CD4-positive, alpha-beta T cell treated with Interleukin-12 subunit alpha and Interleukin-12 subunit beta, for 1 hour (primary cell): ENCODE measurements around the gene PLA2G4B.

Experiments
- DNase-seq: peaks from one replicate; pipeline ENCODE4 v3.0.0-alpha.2; 2020

Gene PLA2G4B

DNA sequence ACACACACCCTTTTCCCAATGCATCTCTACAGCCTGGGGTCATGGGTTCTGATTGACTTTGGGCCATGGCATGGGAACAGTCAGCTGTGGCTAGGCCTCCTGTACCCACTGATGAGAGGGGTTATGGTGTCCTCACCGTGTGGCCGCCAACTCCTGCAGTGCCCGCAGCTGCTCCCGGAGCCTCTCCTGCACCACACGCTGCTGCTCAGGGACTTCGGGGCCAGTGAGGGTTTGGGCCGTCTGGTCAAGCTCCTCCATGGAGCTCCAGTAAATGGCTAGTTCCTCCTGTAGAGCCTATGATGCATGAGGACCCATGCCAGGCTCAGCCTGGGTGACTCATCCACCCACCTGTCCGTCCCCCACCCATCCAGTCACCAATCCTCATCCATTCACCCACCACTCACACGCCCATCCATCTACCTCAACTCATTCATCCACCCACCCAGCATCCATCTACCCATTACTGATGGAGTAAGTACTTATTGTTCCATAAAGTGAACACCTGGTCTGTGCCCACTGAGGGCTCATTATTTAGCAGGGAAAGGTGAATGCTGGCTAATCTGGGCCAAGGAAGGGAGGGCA lies 33.6 kb downstream of the PLA2G4B start:
- no peak for DNase-seq

DNA sequence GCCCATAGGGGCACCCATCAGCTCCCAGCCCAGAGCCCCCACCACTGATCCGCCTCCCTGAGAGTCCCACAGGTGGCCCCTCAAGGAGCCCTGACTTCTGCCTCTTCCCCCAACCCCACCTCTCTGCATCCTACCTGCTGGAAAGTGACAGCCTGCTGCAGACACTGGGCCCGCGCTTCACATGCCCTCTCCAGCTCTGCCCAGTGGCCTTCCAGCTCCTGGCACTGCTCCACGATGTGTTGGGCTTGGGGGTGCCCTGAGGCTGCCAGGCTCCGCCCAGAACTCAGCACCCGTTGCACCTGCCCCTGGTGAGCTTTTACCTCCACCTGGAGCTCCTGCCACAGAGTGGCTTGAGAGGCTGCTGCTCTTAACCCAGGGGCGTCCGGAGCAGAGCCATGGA lies 35.1 kb downstream of the PLA2G4B start:
- DNase-seq = no peak

DNA sequence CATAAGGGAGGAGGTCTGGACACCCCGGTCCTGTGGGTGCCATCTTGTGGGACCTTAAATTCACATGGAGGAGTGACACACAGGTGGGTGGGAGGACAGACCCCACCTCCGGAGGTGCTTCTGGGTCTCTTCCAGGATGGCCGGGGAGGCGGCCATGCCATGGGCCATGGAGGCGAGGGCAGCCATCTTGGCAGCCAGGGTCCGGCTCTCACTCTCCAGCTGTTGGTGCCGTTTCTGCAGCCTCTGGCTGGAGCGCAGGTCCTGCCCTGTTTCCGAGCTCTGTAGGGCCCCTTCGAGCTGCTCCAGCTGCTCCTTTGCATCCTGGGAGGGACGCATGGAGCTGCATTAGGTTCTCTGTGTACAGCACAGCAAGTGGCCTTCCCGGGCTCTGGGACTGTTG lies 36.1 kb downstream of the PLA2G4B start:
- no peak for DNase-seq

DNA sequence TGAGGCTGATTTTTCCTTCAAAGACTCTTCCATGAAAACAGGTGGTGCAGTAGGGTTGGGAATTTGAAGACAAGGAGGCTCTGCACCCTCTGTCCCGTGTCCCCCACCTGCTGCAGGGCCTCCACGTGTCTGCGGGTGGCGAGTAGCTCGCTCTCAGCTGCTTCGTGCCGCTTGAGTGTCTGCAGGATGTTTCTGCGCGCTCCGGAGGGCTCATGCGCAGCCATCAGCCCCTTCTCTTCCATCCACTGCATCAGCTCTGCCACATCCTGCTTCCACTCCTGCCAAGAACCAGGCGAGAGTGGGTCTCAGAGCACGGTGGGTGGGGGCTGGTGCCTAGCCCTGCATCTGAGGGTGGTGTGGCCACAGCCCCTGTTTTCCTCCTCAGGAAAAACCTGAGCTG lies 37.4 kb downstream of the PLA2G4B start:
- no peak for DNase-seq

DNA sequence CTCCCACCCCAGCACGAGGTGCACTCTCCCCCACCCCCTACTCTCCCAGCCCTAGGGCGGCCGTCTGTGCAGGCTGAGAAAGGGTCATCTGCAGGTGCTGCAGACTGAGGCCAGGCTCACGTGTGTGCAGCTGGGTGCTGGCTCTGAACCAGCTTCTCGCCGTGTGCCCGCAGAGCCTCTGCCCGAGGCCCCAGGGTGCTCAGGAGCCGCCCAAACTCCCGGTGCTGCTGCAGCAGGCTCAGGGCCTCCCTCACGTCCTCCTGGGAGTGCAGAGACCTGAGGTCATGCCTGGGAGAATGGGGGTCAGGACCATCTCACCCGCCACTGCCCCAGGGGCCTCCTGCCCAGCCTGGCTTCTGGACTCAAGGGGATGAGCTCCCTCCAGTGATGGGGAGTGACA lies 38.0 kb downstream of the PLA2G4B start:
- DNase-seq = no peak

DNA sequence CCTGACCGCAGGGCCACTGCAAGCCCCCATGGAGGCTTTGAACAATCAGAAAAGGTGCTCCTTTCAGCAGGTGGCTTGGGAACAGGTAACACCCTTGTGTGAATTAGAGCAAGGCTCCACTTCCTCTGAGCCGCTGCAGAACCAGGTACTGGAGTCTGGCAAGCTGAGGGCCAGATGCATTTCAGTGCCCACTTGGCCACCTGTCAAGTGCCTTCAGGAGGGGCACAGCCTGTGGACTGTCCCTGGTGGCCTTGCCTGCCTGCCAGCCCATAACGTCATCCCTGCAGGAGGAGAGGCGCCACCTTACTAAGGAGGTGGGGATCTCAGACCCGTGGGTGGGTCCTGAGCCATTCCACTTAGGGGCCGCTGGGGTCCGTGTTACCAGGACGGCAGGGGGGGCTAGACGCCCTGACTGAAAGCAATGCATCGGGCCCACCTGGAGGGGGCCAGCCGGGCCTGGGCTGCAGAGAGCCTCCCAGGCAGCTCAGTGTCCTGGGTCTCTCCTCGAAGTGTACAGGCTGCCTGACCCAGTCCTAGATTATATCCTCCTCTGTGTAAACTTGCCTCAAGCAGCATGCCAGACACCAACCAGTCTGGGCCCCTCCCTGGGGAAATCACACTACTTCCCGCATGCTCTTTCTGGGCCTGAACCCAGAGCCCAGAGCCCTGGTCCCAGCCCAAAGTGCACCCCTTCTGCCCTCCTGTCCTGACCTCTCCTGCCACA lies 39.1 kb downstream of the PLA2G4B start:
- no peak for DNase-seq

DNA sequence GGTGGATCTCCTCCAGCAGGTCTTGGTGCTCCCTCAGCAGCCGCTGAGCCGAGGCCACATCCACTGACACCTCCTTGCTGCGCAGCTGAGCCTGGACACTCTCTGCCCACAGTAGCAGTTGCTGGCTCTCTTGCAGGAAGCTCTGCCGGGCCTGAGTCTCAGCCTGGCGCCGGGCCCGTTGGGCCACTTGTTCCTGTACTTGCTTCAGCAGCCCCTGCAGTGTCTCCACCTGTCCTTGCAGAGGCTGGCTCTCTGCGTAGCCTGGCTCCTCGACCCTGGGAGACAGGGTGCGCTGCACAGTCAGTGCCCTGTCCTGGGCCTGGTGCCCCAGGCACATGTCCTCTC lies 39.7 kb downstream of the PLA2G4B start:
- DNase-seq = no peak

DNA sequence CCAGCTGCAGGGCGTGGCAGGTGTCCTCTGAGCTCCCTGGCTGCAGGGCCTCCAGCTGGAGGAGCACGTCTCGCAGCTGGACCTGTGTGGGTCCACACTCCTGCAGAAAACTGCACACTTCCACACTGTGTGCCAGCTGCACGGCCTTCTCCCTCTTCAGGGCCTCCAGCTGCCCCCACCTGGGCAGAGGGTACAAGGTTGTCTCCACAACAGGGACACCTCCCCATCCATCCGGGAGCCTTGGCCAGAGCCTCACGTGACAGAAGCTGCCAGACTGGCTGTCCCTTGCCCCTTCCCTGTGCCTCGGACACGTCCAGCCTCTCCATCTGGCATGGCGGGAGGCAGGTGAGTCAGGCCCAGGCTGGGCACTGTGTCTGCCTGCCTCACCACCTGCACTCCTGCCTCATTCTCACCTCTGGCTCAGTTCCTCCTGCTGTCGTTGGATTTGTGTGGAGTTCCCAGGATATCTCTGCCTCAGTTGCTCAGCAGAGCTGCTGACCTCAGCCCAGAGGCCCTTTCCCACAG lies 40.7 kb downstream of the PLA2G4B start:
- DNase-seq = no peak

DNA sequence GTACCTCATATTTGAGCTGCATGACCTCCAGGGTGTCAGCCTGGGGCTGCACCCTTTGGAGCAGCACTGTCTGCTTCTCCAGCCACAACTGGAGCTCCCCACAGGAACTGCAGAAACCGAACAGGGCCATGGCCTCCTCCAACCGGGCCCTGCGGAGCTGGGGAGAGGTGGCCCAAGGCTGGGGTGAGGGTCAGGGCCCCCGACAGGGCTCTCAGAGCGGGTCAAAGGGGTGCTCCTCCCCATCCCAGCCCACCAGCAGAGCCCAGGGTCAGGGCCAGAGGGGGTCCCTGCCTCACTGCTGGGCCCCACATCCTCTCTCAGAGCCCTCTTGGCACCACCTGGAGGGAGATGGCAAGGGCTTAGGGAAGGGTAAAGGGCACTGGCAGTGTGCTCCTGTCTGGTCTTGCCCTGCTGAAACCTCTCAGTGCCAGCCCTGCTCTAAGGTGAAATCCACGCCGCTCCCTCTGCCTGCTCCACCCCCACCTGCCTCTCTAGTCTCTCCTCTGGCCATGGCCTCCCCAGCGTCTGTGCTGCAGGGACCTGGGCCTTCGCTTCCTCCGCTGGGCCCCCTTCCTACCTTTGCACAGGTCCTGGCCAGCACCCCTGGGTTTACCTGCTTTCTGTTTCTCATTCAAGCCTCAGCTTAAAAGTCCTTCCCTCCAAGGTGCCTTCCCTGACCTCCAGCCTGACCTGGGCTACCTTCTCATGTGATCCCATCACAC lies 41.7 kb downstream of the PLA2G4B start:
- no peak for DNase-seq

DNA sequence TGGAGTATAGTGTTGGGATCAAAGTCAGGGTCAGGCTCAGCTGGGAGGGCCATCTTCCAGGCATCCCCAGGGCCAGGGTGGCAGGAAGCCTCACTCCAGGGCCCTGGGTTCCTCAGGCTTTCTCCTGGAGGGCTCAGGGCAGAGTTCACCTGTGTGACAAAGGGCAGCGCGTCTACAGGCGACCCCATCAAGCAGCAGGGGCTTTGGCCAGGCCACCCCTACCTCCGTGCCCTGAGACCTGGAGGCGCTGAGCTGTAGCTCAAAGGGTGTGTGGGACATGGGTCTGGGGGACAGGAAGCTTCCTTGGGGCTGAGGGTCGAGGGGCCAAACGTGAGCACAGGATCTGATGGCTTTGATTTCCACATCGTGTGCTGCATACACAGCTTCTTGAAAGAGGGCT lies 42.4 kb downstream of the PLA2G4B start:
- DNase-seq = no peak

DNA sequence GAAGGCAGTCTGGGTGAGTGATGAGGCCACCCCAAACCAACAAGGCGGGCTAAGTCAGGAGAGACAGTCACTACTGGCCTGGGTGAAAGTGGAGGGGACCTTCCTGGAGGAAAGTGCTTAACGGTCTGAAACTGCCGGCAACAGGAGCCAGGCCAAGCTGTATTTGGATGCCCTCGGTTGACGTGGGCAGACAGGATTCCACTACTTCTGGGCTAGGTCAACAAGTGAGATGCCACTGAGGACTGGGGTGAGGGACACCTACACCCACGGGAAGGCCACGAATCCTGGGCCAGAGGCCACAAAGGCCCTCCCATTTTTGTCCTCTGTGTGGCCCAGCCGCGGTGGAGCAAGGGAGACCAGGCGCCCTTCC lies 42.9 kb downstream of the PLA2G4B start:
- DNase-seq = no peak

DNA sequence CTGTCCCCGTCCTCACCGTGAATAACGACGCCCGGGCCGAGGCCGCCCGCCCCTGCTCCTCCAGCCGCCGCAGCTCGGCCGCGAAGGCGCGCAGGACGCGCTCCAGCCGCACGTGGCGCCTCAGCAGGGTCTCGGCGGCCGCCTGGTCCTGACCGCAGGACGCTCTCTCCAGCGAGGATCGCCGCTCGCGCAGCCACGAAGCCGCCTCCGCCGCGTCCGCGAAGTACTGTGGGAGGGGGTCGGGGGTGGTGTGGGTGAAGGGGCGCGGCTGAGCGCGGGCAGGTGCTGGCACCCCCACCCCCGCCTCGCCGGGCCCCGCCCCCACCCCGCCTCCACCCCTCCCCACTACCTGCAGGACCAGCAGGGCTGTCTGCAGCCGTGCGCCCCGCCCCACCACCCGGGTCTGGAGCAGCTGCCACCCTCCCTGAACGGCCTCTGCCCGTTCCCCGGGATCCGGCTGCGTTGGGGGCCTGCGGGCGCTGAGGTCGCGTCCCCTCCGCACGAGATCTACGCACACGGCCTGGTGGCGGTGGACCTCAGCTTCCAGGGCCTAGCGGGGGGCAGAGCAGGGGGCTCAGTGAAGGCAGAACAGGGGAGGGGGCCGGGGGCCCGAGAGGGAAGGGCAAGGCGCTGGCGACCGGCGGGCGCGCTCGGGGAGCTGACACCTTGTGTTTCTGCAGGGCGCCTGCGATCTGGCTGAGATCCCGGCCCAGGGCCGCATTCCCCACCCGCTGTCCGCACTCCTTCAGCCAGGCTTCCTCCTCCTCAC lies 43.5 kb downstream of the PLA2G4B start:
- DNase-seq = no peak

DNA sequence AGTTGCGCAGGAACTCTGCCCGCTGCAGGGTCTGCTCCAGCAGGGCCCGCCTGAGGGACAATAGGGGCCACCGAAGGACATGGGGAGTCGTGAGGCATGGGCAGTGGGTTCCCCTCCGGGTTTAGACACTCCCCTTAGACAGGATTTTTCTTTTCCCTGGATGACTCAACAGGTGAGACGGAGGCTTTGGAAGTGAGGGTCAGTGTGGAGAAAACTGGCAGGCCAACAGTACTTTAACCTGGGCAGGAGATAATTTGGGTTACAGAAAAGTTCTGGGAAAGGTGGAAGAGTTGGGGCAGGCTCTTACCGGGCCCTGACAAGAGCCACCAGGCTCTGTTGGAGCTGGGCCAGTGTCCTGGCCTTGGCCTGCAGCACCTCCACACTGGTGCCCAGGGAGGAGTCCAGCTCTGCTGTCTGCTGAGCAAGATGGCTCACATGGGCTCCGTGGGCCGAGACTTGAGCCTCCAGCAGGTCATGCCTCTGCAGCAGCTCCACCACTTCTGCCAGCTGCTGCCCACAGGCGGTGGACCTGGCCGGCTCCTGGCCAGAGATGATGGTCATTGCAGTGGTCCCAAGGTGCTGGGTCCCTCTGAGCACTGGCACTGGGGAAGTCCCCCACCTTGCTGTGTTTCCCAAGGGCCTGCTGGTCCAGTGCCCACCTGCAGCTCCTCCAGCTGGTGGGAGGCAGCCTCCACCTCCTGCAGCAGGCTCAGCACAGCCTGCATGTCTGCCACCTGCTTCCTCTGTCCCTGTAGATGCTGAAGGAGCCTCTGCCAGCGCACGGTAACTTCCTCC lies 44.2 kb downstream of the PLA2G4B start:
- DNase-seq = no peak

DNA sequence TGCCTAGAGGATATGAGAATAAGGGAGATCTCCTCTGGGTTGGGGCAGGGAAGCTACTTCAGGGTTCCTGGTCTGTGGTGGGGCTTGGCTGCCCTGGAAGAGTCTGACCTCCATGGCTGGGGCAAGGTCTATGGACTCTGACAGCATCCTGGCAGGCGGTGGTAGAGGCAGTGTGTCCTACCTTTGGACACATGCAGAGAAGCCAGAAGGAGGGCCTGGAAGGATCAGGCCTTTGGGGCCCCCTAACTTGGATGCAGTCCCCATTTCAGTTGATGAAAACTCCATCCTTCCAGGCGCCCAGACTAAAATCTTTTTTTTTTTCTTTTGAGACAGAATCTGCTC lies 44.8 kb downstream of the PLA2G4B start:
- DNase-seq = no peak

DNA sequence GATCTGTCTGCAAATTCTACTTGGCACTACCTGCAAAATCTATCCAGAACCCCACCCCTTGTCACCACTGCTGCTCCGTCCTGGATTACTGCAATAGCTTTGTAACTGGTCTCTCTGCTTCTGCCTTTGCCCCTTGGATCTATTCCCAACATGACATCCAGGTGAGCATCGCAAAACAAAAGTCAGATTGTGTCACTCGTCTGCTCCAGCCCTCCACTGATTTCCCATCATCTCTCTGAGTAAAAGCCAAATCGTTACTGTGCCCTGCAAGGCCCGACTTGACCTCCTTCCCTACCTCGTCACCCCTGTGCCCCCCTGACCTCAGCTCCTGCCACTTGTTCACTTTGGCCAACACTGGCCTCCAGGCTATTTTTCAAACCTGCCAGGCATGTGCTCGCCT lies 45.8 kb downstream of the PLA2G4B start:
- no peak for DNase-seq

DNA sequence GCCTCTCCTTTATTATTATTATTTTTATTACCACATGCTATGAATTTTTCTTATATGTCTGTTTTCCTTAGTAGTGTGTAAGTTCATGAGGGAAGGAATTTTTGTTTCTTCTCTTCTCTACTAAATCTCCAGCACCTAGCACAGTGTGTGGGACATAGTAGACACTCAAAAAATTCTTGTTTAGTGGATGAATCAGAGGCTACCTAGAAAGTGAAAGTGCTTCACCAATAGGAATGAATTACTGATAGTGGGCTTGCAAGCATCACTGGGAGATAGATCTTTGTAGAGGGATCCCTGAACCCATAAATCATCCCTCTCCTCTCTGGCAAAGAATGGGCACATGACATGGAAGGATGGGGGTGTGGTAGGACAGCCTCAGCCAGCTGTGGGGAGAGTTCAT lies 46.7 kb downstream of the PLA2G4B start:
- DNase-seq = no peak

DNA sequence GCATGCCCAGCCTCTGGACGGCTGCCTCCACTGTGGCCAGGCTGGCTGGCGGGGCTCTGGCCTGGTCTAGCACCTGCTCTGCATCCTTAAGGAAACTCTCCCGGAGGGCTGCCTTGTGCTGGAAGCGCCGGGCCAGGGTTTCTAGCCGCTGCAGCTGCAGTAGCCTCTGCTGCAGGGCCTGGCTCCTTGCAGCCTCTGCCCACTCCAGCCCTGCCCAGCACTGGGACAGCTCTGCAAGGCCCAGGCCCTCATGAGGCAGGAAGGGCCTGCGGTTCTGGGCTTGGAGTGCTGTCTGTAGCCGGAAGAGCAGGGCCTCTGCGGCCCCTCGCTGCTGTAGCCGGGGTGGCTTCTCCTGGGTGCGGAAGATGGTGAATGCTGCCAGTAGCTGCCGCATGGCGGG lies 47.2 kb downstream of the PLA2G4B start:
- DNase-seq = no peak

DNA sequence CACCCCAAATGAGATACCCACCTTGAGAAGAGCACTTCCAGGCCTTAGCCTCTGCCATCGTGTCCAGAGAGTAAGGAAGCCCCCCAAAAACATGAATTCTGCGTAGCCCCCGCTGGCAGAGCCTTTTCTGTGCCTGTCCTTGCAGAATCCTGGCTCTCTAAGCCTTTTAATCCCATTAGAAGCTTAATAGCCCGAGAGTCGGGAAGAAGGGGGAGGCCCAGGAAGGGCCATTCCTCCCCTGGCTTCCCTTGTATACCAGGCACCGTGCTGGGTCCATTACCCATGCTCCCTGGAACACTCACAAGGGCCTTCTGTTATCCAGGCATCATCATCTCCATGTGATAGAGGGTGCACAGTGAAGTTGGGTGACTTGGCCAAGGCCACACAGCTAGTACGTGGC lies 48.1 kb downstream of the PLA2G4B start:
- no peak for DNase-seq

DNA sequence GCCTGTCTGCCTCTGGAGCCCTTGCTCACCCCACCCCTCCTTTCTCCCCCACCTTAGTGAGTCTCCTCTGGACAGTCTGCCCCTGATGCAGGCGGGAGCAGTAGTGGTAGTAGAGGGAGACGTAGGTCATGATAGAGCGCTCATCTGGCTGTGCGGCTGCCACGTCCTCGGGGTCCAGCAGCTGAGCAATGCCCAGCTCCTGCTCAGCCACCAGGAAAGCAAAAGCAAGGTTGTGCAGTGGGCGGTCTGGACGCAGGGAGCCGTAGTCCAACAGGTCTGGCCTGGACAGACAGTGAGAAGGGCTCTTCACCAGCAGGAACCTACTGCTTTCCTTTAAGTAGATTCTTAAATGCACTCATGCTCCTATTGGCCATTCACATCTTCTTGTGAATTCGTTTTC lies 48.5 kb downstream of the PLA2G4B start:
- no peak for DNase-seq

DNA sequence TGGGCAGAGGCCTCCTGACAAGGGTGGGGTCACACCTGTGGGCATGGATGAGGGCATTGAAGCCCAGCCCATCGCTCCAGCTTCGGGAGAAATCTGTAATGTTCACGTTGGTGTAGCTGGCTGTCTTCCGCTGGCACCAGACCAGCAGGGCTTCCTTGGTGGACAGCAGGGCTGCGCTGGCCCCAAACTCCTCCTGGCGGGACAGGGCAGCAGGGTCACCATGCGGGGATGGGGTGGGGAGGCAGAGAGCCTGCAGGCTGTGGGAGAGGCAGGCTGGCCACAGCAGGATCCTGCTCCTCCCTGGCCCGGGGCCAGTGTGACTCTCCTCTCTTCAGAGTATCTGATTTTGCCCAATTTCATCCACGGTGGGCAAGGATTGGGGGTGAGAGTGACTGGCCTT lies 49.2 kb downstream of the PLA2G4B start:
- no peak for DNase-seq

DNA sequence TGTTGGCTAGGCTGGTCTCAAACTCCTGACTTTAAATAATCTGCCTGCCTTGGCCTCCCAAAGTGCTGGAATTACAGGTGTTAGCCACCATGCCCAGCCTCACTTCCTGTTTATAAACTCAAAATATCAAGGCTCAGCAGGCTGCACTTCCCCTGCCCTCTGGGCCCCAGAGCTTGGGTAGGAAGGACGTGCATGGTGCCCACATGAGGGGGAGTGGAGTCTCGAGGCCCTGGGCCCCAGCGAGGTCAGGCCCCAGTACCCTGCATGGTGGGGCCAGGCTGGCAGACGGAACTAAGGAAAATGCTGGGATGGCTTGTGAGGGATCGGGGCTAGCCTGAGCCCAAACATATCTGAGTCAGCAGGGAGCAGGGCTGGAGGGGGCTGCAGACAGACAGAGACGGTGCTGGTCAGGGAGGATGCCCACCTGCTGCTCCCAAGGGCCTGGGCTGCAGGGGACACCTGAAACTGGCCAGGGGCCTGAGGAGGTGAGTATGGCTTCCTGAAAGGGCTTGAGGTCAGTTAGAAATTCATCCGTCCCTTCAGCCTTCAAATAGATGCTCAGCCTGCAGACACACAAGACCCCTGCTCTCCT lies 50.1 kb downstream of the PLA2G4B start:
- no peak for DNase-seq

DNA sequence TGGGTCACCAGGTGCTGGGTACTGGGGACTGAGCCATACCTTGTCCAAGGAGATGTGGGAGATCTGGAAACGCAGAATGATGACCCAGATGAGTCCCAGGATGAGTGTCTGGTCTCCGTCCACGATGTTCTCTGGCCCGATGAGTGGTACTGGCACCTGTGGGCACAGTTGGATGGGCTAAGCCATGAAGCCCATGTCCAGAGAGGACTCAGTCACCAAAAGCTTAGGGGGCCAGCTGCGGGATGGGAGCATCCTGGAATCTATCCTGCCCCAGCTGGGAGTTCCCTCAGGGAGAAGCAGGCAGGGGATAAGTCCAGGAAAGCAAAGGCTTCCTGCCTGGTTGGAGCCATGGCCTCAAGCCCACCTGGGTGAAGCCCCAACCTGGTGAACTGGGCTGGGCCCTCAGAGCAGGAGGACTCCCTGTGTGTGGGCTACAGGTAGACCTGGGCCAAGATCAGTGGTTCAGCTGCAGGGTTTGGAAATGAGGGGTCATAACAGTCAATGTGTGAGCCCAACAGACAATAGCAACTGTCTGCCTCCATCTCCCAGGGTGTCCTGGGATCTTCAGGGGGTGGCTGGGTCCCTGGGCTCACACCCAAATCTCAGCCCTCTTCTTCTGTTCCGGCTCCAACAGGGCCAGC lies 51.5 kb downstream of the PLA2G4B start:
- no peak for DNase-seq
